GM12865 (cell line): ENCODE results near the gene OR52N1.

ENCODE experiments used
- DNase-seq: peaks from one replicate; pipeline ENCODE4 v3.0.0; 2010; ENCODE audit warnings: low read depth
- H3K4me3 ChIP-seq: 2 replicates; pipeline ENCODE4 v1.5.1; 2011; ENCODE audit warnings: mild to moderate bottlenecking, low read depth, low read length, control low read depth
- CTCF ChIP-seq: IDR thresholded peaks from 2 replicates; pipeline ENCODE4 v1.5.1; 2011; ENCODE audit warnings: low read length, control low read depth, low read depth, inconsistent platforms; ENCODE audit not compliant: insufficient read depth; ENCODE audit errors: missing control alignments

Gene OR52N1

GRCh38 chr11:5791165-5791564 is at the start of gene OR52N1:
TSS of gene OR52N1 (minus strand) at chr11:5791265. CDS start at chr11:5788816, 2,449 bp downstream.
- TF ChIP-seq CTCF, result no peak
- no peak for DNase-seq
- H3K4me3 ChIP-seq, result no peak within 1 kb of the TSS

GRCh38 chr11:5837695-5838094 is 46.6 kb upstream of the OR52N1 start:
- no peak for DNase-seq
- no peak overlapping the region for H3K4me3 ChIP-seq
- TF ChIP-seq CTCF, result no peak

- no peak for DNase-seq
- H3K4me3 ChIP-seq, result no peak overlapping the region
- no peak for TF ChIP-seq CTCF
Observed at GRCh38 chr11:5833446-5833845, 42.4 kb upstream of the OR52N1 start.

GRCh38 chr11:5831196-5831829 is 40.2 kb upstream of the OR52N1 start:
- no peak for TF ChIP-seq CTCF
- no peak for DNase-seq
- no peak overlapping the region for H3K4me3 ChIP-seq

GRCh38 chr11:5818245-5818886 is 27.3 kb upstream of the OR52N1 start:
- TF ChIP-seq CTCF, result no peak
- DNase-seq, result no peak
- H3K4me3 ChIP-seq, result no peak overlapping the region; the same call in 1 of the 2 replicates

- DNase-seq, result no peak
- H3K4me3 ChIP-seq, result no peak overlapping the region
- no peak for TF ChIP-seq CTCF
Observed at GRCh38 chr11:5815534-5815933, 24.5 kb upstream of the OR52N1 start.
